HCT116 (cell line): ENCODE measurements around the gene HIVEP3.

Source experiments
- CTCF ChIP-seq, 3 experiments: fragments of 200-600 bp in 1 of 3; sonication (generic) in 1 of 3; IDR thresholded peaks in 2 of 3; conservative IDR thresholded peaks in 1 of 3; 2 replicates each; pipeline ENCODE4 v1.5.1; 2012 to 2017; ENCODE audit warnings: low read depth in 2 of 3, low read length in 2 of 3, antibody characterized with exemption in 1 of 3, borderline replicate concordance in 1 of 3, control low read depth in 1 of 3, mild to moderate bottlenecking in 1 of 3, mixed read lengths in 1 of 3, mixed run types in 1 of 3, moderate library complexity in 1 of 3; ENCODE audit not compliant: insufficient read depth in 1 of 3
- EZH2 ChIP-seq: fragments of 200-600 bp; sonication (generic); IDR thresholded peaks from 2 replicates; pipeline ENCODE4 v1.6.1; 2017; ENCODE audit warnings: antibody characterized with exemption, mixed run types
- EZH2phosphoT487 ChIP-seq: fragments of 200-600 bp; IDR thresholded peaks from 2 replicates; pipeline ENCODE4 v1.6.1; 2018; ENCODE audit warnings: antibody characterized with exemption, borderline replicate concordance
- JUND ChIP-seq: IDR thresholded peaks from 2 replicates; pipeline ENCODE4 v1.6.1; 2012
- POLR2A ChIP-seq: IDR thresholded peaks from 2 replicates; pipeline ENCODE4 v1.7.0; 2011; ENCODE audit warnings: borderline replicate concordance; ENCODE audit not compliant: insufficient read depth, insufficient read length; ENCODE audit errors: extremely low read depth
- POLR2AphosphoS5 ChIP-seq: IDR thresholded peaks from 2 replicates; pipeline ENCODE4 v1.6.1; 2011; ENCODE audit warnings: mild to moderate bottlenecking, low read depth, low read length, moderate library complexity
- RAD21 ChIP-seq: IDR thresholded peaks from 2 replicates; pipeline ENCODE4 v1.6.1; 2012; ENCODE audit warnings: low read depth, mild to moderate bottlenecking
- REST ChIP-seq: IDR thresholded peaks from 2 replicates; pipeline ENCODE4 v1.6.1; 2012; ENCODE audit warnings: low read depth
- SIN3A ChIP-seq: IDR thresholded peaks from 2 replicates; pipeline ENCODE4 v1.6.1; 2012; ENCODE audit warnings: low read depth
- SP1 ChIP-seq: IDR thresholded peaks from 2 replicates; pipeline ENCODE4 v1.6.1; 2012; ENCODE audit warnings: low read depth
- ZBTB33 ChIP-seq: IDR thresholded peaks from 2 replicates; pipeline ENCODE4 v1.6.1; 2011; ENCODE audit warnings: mild to moderate bottlenecking, low read length, moderate library complexity; ENCODE audit not compliant: insufficient replicate concordance; ENCODE audit errors: extremely low read depth
- ZNF274 ChIP-seq: fragments of 200-500 bp; sonication (Bioruptor generic); IDR thresholded peaks from 2 replicates; pipeline ENCODE4 v1.6.1; 2014; ENCODE audit warnings: mild to moderate bottlenecking, low read depth, low read length, inconsistent platforms

GRCh38 chr1:41908288-41908895 is 10.3 kb downstream of the HIVEP3 start:
- TF ChIP-seq ZNF274 (no peak), POLR2A (no peak), POLR2AphosphoS5 (no peak), JUND (no peak), CTCF (IDR thresholded peaks at IDR 0.05 in 2 of 3, conservative IDR thresholded peaks at IDR 0.05 in 1 of 3; ENCODE audit: borderline replicate concordance in 1 of 3, insufficient read depth in 1 of 3, low read depth in 2 of 3, low read length in 2 of 3) (no peak), ZBTB33 (no peak), SIN3A (no peak), SP1 (no peak), EZH2 (no peak), REST (no peak), RAD21 (no peak), EZH2phosphoT487 (no peak)
